LNCaP clone FGC (cell line): ENCODE results near the gene CDK5R1.

Experiments used
- DNase-seq: peaks from one replicate; pipeline ENCODE4 v3.0.0-alpha.2; 2011; ENCODE audit warnings: low read depth
- H3K4me3 ChIP-seq: 2 replicates; pipeline ENCODE4 v1.5.1; 2011; ENCODE audit warnings: mild to moderate bottlenecking, low read depth, low read length, control low read depth
- CTCF ChIP-seq: IDR thresholded peaks from 2 replicates; pipeline ENCODE4 v1.5.1; 2012; ENCODE audit warnings: mild to moderate bottlenecking; ENCODE audit not compliant: control insufficient read depth, insufficient read depth; ENCODE audit errors: extremely low read depth

The CDK5R1 gene

DNA sequence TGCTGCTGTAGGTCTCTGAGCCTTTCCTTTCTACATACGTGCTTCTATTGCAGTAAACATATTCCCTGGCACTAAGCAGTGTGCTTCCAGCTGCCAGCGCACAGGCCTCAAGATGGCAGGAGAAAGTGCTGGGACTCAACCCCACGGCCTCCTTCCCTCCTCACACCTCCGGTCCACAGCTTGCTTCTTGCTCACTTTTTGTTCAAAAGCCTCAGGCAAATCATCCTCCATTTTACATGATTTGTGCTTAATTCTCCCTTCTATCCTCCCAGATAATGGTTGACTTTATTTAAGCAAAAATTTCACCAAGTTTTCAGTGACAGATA is 5.4 kb downstream of the CDK5R1 start:
- TF ChIP-seq CTCF = no peak
- no peak overlapping the region for H3K4me3 ChIP-seq
- no peak for DNase-seq

DNA sequence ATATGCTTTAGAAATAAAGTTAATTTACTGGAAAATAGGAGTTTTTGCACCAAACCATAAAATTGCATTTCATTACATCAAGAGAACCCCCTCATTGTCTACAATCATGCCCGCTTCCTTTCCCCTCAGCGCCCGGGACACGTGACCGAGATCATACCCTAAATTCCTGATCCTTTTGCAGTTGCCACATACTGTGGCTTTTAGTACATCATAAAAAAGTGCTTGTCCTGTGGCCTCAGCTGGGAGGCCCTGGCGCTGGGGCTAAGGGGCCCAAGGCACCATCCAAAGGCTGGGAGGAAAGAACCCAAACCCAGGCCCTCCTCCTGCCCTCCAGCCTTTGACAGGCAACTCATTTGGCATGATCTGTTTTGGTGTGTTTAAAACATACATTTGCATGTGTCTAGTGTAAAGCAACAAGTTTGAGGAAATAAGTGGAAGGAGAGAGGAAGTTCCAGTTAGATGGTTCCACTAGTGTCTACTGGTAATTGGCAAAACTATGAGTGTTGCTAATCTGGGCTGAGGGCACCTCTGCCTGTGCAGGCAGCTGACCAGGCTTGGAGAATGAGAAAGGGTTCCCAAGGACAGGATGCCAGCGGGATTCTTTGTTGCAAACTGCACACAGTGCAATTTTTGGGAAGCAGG is 6.0 kb downstream of the CDK5R1 start:
- TF ChIP-seq CTCF = no peak
- no peak overlapping the region for H3K4me3 ChIP-seq
- no peak for DNase-seq

DNA sequence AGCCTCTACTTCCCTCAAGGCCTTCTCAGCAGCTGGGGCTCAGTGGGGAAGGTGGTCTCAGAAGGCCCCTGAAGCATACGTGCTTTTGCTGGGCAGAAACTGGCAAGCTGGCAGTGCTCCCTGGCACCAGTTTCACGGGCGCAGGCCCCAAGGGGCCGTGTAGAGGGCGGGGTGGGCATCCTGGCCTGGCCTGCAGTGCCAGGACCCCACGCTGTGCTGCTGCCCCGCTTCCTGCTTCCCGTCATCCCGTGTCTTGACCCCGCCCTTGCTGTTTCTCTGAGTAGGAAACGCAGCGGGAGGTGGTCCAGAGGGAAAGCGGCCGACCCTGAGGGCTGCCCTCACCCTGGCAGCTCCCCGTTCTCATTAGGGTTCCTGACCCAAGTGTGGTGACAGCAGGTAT is 6.8 kb downstream of the CDK5R1 start:
- no peak for DNase-seq
- no peak for TF ChIP-seq CTCF

GRCh38 chr17:32493976-32494513 is 7.3 kb downstream of the CDK5R1 start:
- H3K4me3 ChIP-seq = no peak overlapping the region
- DNase-seq = no peak
- TF ChIP-seq CTCF = no peak

More for the DNA sequence above, 6.8 kb downstream of the CDK5R1 start:
- no peak overlapping the region for H3K4me3 ChIP-seq

GRCh38 chr17:32494621-32495358 is 8.0 kb downstream of the CDK5R1 start:
- no peak overlapping the region; the same call in 1 of the 2 replicates for H3K4me3 ChIP-seq
- no peak for TF ChIP-seq CTCF
- peak; percentile 26 for DNase-seq

GRCh38 chr17:32495359-32496231 is 8.8 kb downstream of the CDK5R1 start:
- no peak overlapping the region for H3K4me3 ChIP-seq
- DNase-seq = no peak
- no peak for TF ChIP-seq CTCF
